GM19193 (cell line): ENCODE measurements around the gene FBXO3.

Experiments
- POLR2A ChIP-seq: IDR thresholded peaks from 4 replicates; pipeline ENCODE4 v1.6.1; 2011; ENCODE audit not compliant: insufficient read depth, insufficient read length; ENCODE audit errors: extremely low read depth

FBXO3 gene

GRCh38 chr11:33719587-33719986 lies 54.7 kb downstream of the FBXO3 start:
- no peak for TF ChIP-seq POLR2A

DNA sequence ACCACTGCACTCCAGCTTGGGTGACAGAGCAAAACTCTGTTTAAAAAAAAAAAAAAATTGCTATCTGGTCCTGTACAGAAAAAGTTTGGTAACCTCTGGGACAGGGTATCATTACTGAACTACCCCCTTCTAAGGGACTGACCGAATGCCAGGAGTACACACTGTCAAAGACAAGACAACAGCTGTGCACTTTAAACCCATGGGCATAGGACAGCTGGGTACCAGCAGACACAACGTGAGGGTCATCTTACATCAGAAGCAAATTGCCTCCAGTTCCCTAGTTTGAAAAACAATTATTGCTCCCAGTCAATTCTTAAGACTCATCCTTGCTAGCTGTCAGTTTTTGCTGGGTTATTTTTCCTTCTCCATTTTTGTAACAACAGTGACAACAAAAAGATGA lies 55.9 kb downstream of the FBXO3 start:
- no peak for TF ChIP-seq POLR2A

DNA sequence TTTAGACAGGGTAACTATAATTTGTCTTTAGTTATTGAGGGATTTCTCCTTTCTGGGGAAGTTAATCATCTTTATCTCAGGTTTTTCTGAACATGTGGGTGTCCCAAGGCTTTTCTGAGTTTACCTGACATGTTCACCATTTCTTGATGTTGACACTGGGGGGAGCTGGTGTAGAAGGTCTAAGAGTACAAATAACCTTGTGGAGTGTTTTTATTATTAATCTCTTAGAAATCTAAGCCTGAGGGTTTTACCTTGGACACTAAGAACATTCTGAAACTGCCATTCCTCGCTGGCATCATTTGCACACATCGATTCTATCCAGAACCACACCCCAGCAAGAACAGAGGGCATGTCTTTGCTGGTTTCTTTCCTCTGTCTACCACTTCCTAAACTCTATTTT lies 58.1 kb downstream of the FBXO3 start:
- no peak for TF ChIP-seq POLR2A

- TF ChIP-seq POLR2A, result no peak
Observed at GRCh38 chr11:33713856-33714398, 60.4 kb downstream of the FBXO3 start.

- TF ChIP-seq POLR2A, result no peak
Observed at GRCh38 chr11:33713151-33713855, 61.0 kb downstream of the FBXO3 start.

DNA sequence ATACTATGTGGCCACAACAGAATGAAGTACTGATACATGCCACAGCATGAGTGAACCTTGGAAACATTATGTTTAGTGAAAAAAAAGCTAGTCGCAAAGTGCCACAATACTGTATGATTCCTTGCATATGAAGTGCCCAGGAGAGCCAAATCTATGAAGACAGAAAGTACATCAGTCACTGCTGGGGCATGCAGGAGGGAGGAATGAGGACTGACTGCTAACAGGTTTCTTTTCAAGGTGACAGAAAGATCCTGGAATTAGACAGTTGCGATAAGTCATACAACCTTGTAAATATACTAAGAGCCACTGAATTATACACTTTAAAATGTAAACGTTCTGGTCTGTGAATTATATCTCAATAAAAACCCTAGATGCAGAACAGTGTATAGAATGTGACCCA lies 61.9 kb downstream of the FBXO3 start:
- no peak for TF ChIP-seq POLR2A

- no peak for TF ChIP-seq POLR2A
Observed at GRCh38 chr11:33709466-33709865, 64.9 kb downstream of the FBXO3 start.

- TF ChIP-seq POLR2A, result no peak
Observed at GRCh38 chr11:33708985-33709384, 65.3 kb downstream of the FBXO3 start.

DNA sequence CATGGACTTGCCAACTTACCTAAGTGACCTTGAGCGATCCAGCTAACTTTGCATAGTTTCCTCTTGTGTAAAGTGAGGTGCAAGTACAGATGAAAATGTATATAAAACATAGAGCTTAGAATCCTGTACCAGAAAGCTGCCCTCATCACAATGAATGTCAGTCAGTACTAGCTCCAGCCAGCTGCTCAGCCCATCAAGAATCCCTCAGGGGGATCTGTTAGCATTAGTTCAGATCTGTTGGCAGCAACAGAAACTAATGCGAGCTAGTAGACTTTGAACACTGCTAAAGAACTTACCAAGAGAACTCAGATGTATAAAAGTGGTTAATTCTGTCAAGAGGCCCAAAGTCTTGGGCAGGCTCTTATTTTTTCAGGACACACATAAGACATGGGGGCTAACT lies 67.4 kb downstream of the FBXO3 start:
- no peak for TF ChIP-seq POLR2A

GRCh38 chr11:33706546-33706945 lies 67.8 kb downstream of the FBXO3 start:
- TF ChIP-seq POLR2A, result no peak

- TF ChIP-seq POLR2A, result no peak
Observed at GRCh38 chr11:33704240-33705002, 69.9 kb downstream of the FBXO3 start.

- no peak for TF ChIP-seq POLR2A
Observed at GRCh38 chr11:33703788-33704187, 70.5 kb downstream of the FBXO3 start.

DNA sequence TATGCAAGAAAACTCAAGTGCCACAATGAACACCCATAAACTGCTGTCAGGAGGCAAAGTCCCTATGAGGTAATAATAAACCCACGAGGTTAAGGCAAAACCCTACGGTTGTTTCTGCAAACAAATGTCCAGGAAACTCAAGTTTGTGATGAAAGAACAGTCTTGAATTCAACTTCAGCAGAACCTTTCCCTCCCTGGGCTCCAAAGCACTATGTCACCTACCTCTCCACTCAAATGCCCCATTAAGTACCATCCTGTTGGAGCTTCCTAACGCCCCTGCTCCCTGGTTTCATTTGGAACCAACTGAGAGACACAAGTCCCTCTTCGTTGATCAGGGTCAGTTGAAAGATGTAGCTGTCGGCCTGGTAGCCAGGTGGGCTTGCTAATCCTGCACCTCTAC lies 71.1 kb downstream of the FBXO3 start:
- no peak for TF ChIP-seq POLR2A

- no peak for TF ChIP-seq POLR2A
Observed at GRCh38 chr11:33701302-33702230, 72.8 kb downstream of the FBXO3 start.

- TF ChIP-seq POLR2A, result no peak
Observed at GRCh38 chr11:33700502-33701271, 73.6 kb downstream of the FBXO3 start, which contains the start of gene C11orf91. C11orf91 (minus strand) TSS chr11:33700826; CDS start chr11:33700740, 86 bp downstream.

- no peak for TF ChIP-seq POLR2A
Observed at GRCh38 chr11:33700063-33700501, 74.2 kb downstream of the FBXO3 start.
